Upper lobe of left lung (tissue), 4 donors: ENCODE data around the gene OBSCN.

Experiments used
- POLR2A ChIP-seq, 4 donors: fragments of 450-650 bp; IDR thresholded peaks; one replicate each; pipeline ENCODE4 v1.5.1; 2016 to 2017; ENCODE audit warnings: antibody characterized with exemption in 4 of 4, mild to moderate bottlenecking in 2 of 4
- POLR2AphosphoS5 ChIP-seq, 2 donors: sonication (generic); formaldehyde crosslinking; IDR thresholded peaks; one replicate each; pipeline ENCODE4 v1.5.1; 2017; ENCODE audit warnings: antibody characterized with exemption in 2 of 2
- TF ChIP-seq, protein P1 (sequence below), 6 experiments: fragments of 450-650 bp in 4 of 6; fragments of 200-600 bp in 2 of 6; sonication (generic) in 2 of 6; IDR thresholded peaks; one replicate each; pipeline ENCODE4 v1.5.1; 2016 to 2019; ENCODE audit warnings: antibody characterized with exemption in 6 of 6

GRCh38 chr1:228276901-228277490 is 69.2 kb downstream of the OBSCN start:
- TF ChIP-seq, protein P1, sequence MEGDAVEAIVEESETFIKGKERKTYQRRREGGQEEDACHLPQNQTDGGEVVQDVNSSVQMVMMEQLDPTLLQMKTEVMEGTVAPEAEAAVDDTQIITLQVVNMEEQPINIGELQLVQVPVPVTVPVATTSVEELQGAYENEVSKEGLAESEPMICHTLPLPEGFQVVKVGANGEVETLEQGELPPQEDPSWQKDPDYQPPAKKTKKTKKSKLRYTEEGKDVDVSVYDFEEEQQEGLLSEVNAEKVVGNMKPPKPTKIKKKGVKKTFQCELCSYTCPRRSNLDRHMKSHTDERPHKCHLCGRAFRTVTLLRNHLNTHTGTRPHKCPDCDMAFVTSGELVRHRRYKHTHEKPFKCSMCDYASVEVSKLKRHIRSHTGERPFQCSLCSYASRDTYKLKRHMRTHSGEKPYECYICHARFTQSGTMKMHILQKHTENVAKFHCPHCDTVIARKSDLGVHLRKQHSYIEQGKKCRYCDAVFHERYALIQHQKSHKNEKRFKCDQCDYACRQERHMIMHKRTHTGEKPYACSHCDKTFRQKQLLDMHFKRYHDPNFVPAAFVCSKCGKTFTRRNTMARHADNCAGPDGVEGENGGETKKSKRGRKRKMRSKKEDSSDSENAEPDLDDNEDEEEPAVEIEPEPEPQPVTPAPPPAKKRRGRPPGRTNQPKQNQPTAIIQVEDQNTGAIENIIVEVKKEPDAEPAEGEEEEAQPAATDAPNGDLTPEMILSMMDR (IDR thresholded peaks at IDR 0.05): no peak
- no peak for TF ChIP-seq POLR2AphosphoS5 (IDR thresholded peaks at IDR 0.05)
- no peak for TF ChIP-seq POLR2A (IDR thresholded peaks at IDR 0.05)
